Duodenal mucosa (tissue), 2 donors: ENCODE measurements around the gene ZNF79.

Experiments used
- H3K27ac ChIP-seq: one replicate; pipeline ENCODE4 v1.7.0; 2013; ENCODE audit warnings: low read depth, low read length
- H3K27me3 ChIP-seq, 2 donors: one replicate each; pipeline ENCODE4 v1.7.0; 2013; ENCODE audit warnings: low read length in 2 of 2, control low read depth in 1 of 2; ENCODE audit not compliant: insufficient read depth in 2 of 2, control insufficient read depth in 1 of 2
- H3K36me3 ChIP-seq, 2 donors: one replicate each; pipeline ENCODE4 v1.7.0; 2013; ENCODE audit warnings: low read length in 2 of 2, control low read depth in 1 of 2; ENCODE audit not compliant: insufficient read depth in 2 of 2, control insufficient read depth in 1 of 2
- H3K4me1 ChIP-seq, 2 donors: one replicate each; pipeline ENCODE4 v1.7.0; 2013; ENCODE audit warnings: low read length in 2 of 2, control low read depth in 1 of 2; ENCODE audit not compliant: insufficient read depth in 2 of 2, control insufficient read depth in 1 of 2
- H3K4me3 ChIP-seq, 2 donors: one replicate each; pipeline ENCODE4 v1.7.0; 2013; ENCODE audit warnings: low read length in 2 of 2, low read depth in 1 of 2
- H3K9ac ChIP-seq, 2 donors: one replicate each; pipeline ENCODE4 v1.7.0; 2013; ENCODE audit warnings: low read length in 2 of 2, low read depth in 1 of 2
- H3K9me3 ChIP-seq, 2 donors: one replicate each; pipeline ENCODE4 v1.7.0; 2013; ENCODE audit warnings: low read length in 2 of 2, control low read depth in 1 of 2; ENCODE audit not compliant: control insufficient read depth in 1 of 2

The ZNF79 gene

DNA sequence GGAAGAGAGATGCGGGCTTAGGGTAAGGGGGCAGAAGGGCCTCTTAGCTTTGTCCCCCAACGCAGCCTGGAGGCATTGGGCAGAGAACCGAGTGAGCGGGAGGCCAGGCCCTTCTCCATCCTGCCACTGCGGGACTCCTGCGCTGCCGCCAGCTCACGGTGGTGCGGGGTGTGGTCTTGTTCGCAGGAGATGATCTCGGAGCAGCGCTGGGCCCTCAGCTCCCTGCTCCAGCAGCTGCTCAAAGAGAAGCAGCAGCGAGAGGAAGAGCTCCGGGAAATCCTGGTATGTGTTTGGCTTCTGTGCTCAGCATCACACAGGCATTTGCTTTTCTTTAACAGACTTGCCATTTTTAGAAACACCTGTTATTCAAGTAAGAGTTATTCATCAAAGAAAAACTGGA, 68.4 kb downstream of the ZNF79 start:
- Histone ChIP-seq H3K9me3 (no peaks in the 10 kb centered on the region), H3K27me3 (no peaks in the 10 kb centered on the region), H3K4me1 (peaks cover 15 to 16% of the 10 kb centered on the region in 2 donors), H3K9ac (no peak overlapping the region), H3K27ac (no peak overlapping the region), H3K36me3 (peaks cover 7 to 61% of the 10 kb centered on the region in 2 donors), H3K4me3 (no peak overlapping the region)

DNA sequence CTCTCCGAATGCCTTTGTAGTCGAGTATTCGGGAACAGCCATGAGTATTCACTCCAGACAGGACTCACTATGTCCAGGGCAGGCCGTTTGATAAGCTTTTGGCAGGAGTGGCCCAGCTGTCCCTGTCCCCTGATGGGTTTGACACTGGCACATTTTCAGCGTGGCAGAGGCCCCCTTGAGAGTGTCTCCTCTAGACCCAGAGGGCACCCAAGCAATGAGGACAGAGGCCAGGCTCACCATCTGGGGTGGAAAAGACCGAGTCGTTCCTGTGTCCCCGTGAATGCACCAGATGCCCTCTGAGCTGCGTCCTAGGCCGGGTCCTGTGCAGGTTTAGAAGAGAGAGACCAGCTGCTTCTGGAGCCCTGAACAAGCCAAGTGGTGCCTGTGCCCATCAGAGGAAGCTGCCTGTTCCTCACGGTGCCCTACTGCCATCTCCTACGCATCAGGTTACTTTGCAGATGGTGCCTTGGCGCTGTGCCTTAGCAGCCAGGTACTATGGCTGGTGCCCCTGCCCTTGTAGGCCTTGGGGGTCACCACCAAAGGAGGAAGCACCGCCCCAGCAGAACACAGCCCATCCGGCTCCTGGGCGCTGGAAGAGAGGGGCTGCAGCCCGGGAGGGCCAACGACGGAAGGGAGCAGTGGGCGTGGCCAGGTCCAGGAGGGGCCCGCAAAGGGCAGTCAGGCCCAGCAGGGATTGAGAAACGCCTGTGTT, 69.6 kb downstream of the ZNF79 start:
- Histone ChIP-seq H3K27me3 (no peaks in the 10 kb centered on the region), H3K4me3 (no peak overlapping the region), H3K9me3 (no peaks in the 10 kb centered on the region), H3K9ac (no peak overlapping the region), H3K36me3 (peaks cover 10 to 65% of the 10 kb centered on the region in 2 donors), H3K4me1 (peaks cover 15 to 16% of the 10 kb centered on the region in 2 donors), H3K27ac (no peak overlapping the region)

DNA sequence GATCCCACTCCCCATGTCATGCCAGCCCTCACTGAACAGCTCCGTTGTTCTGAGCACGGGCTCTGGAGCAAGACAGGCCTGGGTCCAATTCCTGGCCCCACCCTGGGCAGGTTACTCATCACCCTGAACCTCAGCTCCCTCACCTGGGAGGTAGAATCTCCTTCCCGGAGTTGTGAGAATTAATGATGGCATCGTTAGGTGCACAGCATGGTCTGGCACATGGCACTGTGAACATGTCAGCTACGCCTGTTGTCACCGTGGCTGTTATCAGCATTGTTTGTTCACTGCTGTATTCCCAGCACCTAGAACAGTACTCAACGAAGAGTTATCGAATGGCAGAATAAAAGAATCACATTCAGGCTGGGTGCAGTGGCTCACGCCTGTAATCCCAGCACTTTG, 70.1 kb downstream of the ZNF79 start:
- Histone ChIP-seq H3K4me3 (no peak overlapping the region), H3K36me3 (peaks cover 10 to 60% of the 10 kb centered on the region in 2 donors), H3K4me1 (peaks cover 15 to 16% of the 10 kb centered on the region in 2 donors), H3K9me3 (no peaks in the 10 kb centered on the region), H3K27me3 (no peaks in the 10 kb centered on the region), H3K9ac (no peak overlapping the region), H3K27ac (no peak overlapping the region)
